HuH-7 (cell line): ENCODE results near the gene RASGRF2.
"Not testable (repeated sequence)": the region's sequence is repeated elsewhere in the genome, so short reads cannot be mapped to it uniquely, and the experiment has no call there.

Experiments
- DNase-seq: peaks from one replicate; pipeline ENCODE4 v3.0.0; 2011; ENCODE audit warnings: low spot score

The RASGRF2 gene

GRCh38 chr5:80985600-80986228 is 25.6 kb downstream of the RASGRF2 start:
- DNase-seq: no peak

GRCh38 chr5:80986382-80986781 is 26.2 kb downstream of the RASGRF2 start:
- no peak for DNase-seq

GRCh38 chr5:80987078-80987766 is 27.1 kb downstream of the RASGRF2 start:
- no peak for DNase-seq

- DNase-seq: no peak
Observed at GRCh38 chr5:80988419-80988935, 28.3 kb downstream of the RASGRF2 start.

- DNase-seq: no peak
Observed at GRCh38 chr5:80989883-80990282, 29.7 kb downstream of the RASGRF2 start.

GRCh38 chr5:80990527-80990926 is 30.4 kb downstream of the RASGRF2 start:
- DNase-seq: no peak

- no peak for DNase-seq
Observed at GRCh38 chr5:80990971-80991370, 30.8 kb downstream of the RASGRF2 start.

GRCh38 chr5:80995908-80996307 is 35.7 kb downstream of the RASGRF2 start:
- no peak for DNase-seq

GRCh38 chr5:80998590-80998979 is 38.4 kb downstream of the RASGRF2 start:
- no peak for DNase-seq

GRCh38 chr5:81003811-81004386 is 43.7 kb downstream of the RASGRF2 start:
- no peak for DNase-seq

GRCh38 chr5:81005708-81006107 is 45.5 kb downstream of the RASGRF2 start:
- no peak for DNase-seq

GRCh38 chr5:81006231-81006630 is 46.1 kb downstream of the RASGRF2 start:
- DNase-seq: no peak

GRCh38 chr5:81006947-81007636 is 46.9 kb downstream of the RASGRF2 start:
- DNase-seq: no peak

GRCh38 chr5:81007637-81008027 is 47.5 kb downstream of the RASGRF2 start:
- no peak for DNase-seq

GRCh38 chr5:81010336-81011169 is 50.4 kb downstream of the RASGRF2 start:
- DNase-seq: no peak

- no peak for DNase-seq
Observed at GRCh38 chr5:81014348-81014747, 54.2 kb downstream of the RASGRF2 start.

- DNase-seq: no peak
Observed at GRCh38 chr5:81016116-81016515, 56.0 kb downstream of the RASGRF2 start.

- no peak for DNase-seq
Observed at GRCh38 chr5:81017320-81017719, 57.2 kb downstream of the RASGRF2 start.

- DNase-seq: not testable (repeated sequence)
Observed at GRCh38 chr5:81018608-81019007, 58.4 kb downstream of the RASGRF2 start.

- DNase-seq: no peak
Observed at GRCh38 chr5:81019748-81020147, 59.6 kb downstream of the RASGRF2 start.

GRCh38 chr5:81020478-81021167 is 60.5 kb downstream of the RASGRF2 start:
- DNase-seq: no peak
